Stimulated activated naive B cell treated with anti-CD40 and anti-IgM and Interleukin-4, amounts not matched to agents 10 μg/mL and 1 μg/mL and 100 μg/mL, for 72 hours (primary cell): Measurements from ENCODE around the gene HECTD4.

Experiments used
- ATAC-seq, 2 donors: fragments of 150-1000 bp; cut with Tn5 transposase; replicated peaks; 2 replicates each; pipeline ENCODE4 v1.10.0; 2021; ENCODE audit warnings: moderate library complexity in 1 of 2
- DNase-seq: peaks from one replicate; pipeline ENCODE4 v3.0.0; 2021
- H3K27ac Mint-ChIP-seq: one replicate; pipeline ENCODE4 v1.8.0; 2022; ENCODE audit warnings: mild to moderate bottlenecking, mixed read lengths
- H3K27me3 Mint-ChIP-seq, 2 donors: one replicate each; pipeline ENCODE4 v1.8.0; 2022; ENCODE audit warnings: mixed read lengths in 2 of 2
- H3K36me3 Mint-ChIP-seq, 2 donors: one replicate each; pipeline ENCODE4 v1.8.0; 2022; ENCODE audit warnings: mixed read lengths in 2 of 2, mild to moderate bottlenecking in 1 of 2
- H3K4me1 Mint-ChIP-seq, 2 donors: one replicate each; pipeline ENCODE4 v1.8.0; 2022; ENCODE audit warnings: mixed read lengths in 2 of 2, mild to moderate bottlenecking in 1 of 2
- H3K4me3 Mint-ChIP-seq, 2 donors: one replicate each; pipeline ENCODE4 v1.8.0; 2022; ENCODE audit warnings: mild to moderate bottlenecking in 2 of 2, mixed read lengths in 2 of 2, moderate library complexity in 1 of 2
- H3K9me3 Mint-ChIP-seq, 2 donors: one replicate each; pipeline ENCODE4 v1.8.0; 2022; ENCODE audit warnings: mixed read lengths in 2 of 2, mild to moderate bottlenecking in 1 of 2

The HECTD4 gene

DNA sequence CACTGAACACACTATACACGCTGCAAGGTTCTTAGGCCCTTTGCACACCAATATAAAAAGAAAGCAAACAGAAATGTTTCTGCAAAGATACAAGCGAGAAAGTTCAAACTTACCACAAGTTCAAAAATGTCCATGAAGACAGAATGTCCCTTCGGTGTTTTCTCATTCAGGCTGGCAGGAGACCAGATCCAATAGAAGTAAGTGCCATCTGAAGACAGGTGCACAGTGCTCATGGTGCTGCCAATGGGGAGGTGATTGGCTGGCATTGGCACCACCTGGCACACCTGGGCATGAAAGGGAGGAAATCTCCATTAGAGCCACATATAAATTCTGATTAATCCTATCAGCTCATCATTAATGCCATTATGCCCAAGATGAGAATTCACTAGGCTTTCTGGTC lies 76.3 kb downstream of the HECTD4 start:
- Mint-ChIP-seq H3K9me3 (no peaks in the 10 kb centered on the region), H3K4me1 (peaks cover 6 to 11% of the 10 kb centered on the region in 2 donors), H3K4me3 (no peak overlapping the region), H3K36me3 (peaks cover 25 to 53% of the 10 kb centered on the region in 2 donors), H3K27me3 (no peaks in the 10 kb centered on the region), H3K27ac (no peak overlapping the region)
- ATAC-seq, result no peak
- no peak for DNase-seq

DNA sequence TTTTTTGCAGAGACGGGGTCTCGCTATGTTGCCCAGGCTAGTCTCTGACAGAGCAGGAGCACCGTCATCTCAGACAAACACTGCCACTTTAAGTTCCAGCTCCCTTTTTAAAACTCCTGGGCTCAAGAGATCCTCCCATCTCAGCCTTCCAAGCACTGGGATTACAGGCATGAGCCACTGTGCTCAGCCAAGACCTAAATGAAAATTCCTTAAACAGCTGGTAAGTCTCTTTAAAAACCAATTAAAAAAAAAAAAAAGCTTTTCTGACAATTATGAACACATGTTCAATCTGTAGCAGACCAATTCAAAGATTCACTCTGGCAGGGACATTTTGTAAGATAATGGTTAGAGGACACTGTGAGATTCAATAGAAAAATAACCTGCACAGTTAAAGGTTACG lies 77.8 kb downstream of the HECTD4 start:
- DNase-seq (no peak), ATAC-seq (no peak)
- H3K36me3 Mint-ChIP-seq, result peaks cover 25 to 56% of the 10 kb centered on the region in 2 donors
- H3K27ac Mint-ChIP-seq, result no peak overlapping the region
- peaks cover 6 to 11% of the 10 kb centered on the region in 2 donors for H3K4me1 Mint-ChIP-seq
- H3K9me3 Mint-ChIP-seq, result no peaks in the 10 kb centered on the region
- H3K27me3 Mint-ChIP-seq, result no peaks in the 10 kb centered on the region
- no peak overlapping the region for H3K4me3 Mint-ChIP-seq

GRCh38 chr12:112303799-112304198 lies 78.4 kb downstream of the HECTD4 start:
- no peaks in the 10 kb centered on the region for H3K9me3 Mint-ChIP-seq
- H3K27ac Mint-ChIP-seq, result peak overlapping the region; percentile 78
- H3K4me1 Mint-ChIP-seq, result peaks cover 2 to 11% of the 10 kb centered on the region in 2 donors
- DNase-seq (no peak), ATAC-seq (no peak)
- H3K27me3 Mint-ChIP-seq, result no peaks in the 10 kb centered on the region
- H3K4me3 Mint-ChIP-seq, result no peak overlapping the region
- H3K36me3 Mint-ChIP-seq, result peaks cover 25 to 49% of the 10 kb centered on the region in 2 donors

- peaks cover 0 to 8% of the 10 kb centered on the region in 2 donors for H3K4me1 Mint-ChIP-seq
- no peak overlapping the region for H3K4me3 Mint-ChIP-seq
Observed at GRCh38 chr12:112303004-112303403, 79.2 kb downstream of the HECTD4 start.

DNA sequence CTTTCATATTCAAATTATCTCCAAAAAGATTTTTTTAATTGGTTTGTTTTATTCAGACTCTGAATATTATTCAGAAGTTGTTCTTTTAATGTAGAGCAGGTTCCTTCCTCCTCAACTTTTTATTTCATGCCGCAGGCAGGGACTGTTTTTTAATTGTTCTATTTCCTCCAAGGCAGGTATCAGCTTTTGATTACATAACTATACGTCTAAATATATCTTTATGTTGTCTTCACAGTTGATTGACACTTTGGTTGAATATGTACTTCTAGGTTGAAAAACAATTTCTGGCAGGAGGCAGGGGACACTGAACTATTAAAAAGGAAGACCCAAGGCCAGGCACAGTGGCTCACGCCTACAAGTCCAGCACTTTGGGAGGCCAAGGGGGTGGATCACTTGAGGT lies 82.5 kb downstream of the HECTD4 start:
- ATAC-seq (no peak), DNase-seq (no peak)
- Mint-ChIP-seq H3K4me3 (no peak overlapping the region), H3K27me3 (no peaks in the 10 kb centered on the region), H3K27ac (no peak overlapping the region), H3K4me1 (peaks cover 0 to 7% of the 10 kb centered on the region in 2 donors), H3K9me3 (no peaks in the 10 kb centered on the region), H3K36me3 (peaks cover 17 to 29% of the 10 kb centered on the region in 2 donors)

More at GRCh38 chr12:112303004-112303403, 79.2 kb downstream of the HECTD4 start:
- Mint-ChIP-seq H3K9me3 (no peaks in the 10 kb centered on the region), H3K36me3 (peaks cover 25 to 44% of the 10 kb centered on the region in 2 donors), H3K27me3 (no peaks in the 10 kb centered on the region), H3K27ac (peak overlapping the region; percentile 78)
- peak; percentile 92 to 99 for ATAC-seq
- peak; percentile 37 for DNase-seq

GRCh38 chr12:112297188-112297587 lies 85.0 kb downstream of the HECTD4 start:
- H3K9me3 Mint-ChIP-seq, result no peaks in the 10 kb centered on the region
- DNase-seq, result no peak
- peaks cover 9 to 18% of the 10 kb centered on the region in 2 donors for H3K36me3 Mint-ChIP-seq
- H3K4me1 Mint-ChIP-seq, result no peaks in the 10 kb centered on the region
- no peak overlapping the region for H3K27ac Mint-ChIP-seq
- no peaks in the 10 kb centered on the region for H3K27me3 Mint-ChIP-seq
- no peak overlapping the region for H3K4me3 Mint-ChIP-seq
- ATAC-seq, result no peak

- Mint-ChIP-seq H3K27me3 (no peaks in the 10 kb centered on the region), H3K4me3 (no peak overlapping the region), H3K36me3 (peaks cover 5 to 14% of the 10 kb centered on the region in 2 donors), H3K27ac (no peak overlapping the region), H3K4me1 (peaks cover 0 to 3% of the 10 kb centered on the region in 2 donors), H3K9me3 (no peaks in the 10 kb centered on the region)
- ATAC-seq (no peak), DNase-seq (no peak)
Observed at GRCh38 chr12:112296183-112296582, 86.0 kb downstream of the HECTD4 start.

DNA sequence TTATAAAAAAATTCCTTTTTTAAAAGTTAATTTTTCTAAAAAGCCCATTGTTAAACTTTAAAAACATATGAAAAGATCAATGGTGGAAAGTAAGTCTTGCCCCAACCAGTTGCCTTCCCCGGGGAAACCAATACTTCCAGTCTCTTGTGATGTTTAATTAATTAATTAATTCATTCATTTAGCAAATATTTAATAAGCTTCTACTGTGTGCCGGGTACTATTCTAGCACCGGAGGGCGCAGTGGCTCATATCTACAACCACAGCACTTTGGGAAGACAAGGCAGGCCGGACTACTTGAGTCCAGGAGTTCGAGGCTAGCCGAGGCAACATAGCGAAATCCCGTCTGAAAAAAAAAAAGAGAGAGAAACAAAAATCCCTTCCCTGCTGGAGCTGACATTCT lies 87.4 kb downstream of the HECTD4 start:
- Mint-ChIP-seq H3K27me3 (no peaks in the 10 kb centered on the region), H3K27ac (no peak overlapping the region), H3K36me3 (peaks cover 7 to 16% of the 10 kb centered on the region in 2 donors), H3K4me1 (peaks cover 0 to 3% of the 10 kb centered on the region in 2 donors), H3K4me3 (no peak overlapping the region), H3K9me3 (no peaks in the 10 kb centered on the region)
- DNase-seq, result no peak
- no peak for ATAC-seq

GRCh38 chr12:112288638-112289037 lies 93.6 kb downstream of the HECTD4 start:
- no peaks in the 10 kb centered on the region for H3K27me3 Mint-ChIP-seq
- DNase-seq (no peak), ATAC-seq (no peak)
- H3K4me1 Mint-ChIP-seq, result peaks cover 5 to 11% of the 10 kb centered on the region in 2 donors
- no peak overlapping the region for H3K4me3 Mint-ChIP-seq
- H3K36me3 Mint-ChIP-seq, result peaks cover 21 to 23% of the 10 kb centered on the region in 2 donors
- H3K27ac Mint-ChIP-seq, result no peak overlapping the region
- peaks cover 0 to 1% of the 10 kb centered on the region in 2 donors for H3K9me3 Mint-ChIP-seq

DNA sequence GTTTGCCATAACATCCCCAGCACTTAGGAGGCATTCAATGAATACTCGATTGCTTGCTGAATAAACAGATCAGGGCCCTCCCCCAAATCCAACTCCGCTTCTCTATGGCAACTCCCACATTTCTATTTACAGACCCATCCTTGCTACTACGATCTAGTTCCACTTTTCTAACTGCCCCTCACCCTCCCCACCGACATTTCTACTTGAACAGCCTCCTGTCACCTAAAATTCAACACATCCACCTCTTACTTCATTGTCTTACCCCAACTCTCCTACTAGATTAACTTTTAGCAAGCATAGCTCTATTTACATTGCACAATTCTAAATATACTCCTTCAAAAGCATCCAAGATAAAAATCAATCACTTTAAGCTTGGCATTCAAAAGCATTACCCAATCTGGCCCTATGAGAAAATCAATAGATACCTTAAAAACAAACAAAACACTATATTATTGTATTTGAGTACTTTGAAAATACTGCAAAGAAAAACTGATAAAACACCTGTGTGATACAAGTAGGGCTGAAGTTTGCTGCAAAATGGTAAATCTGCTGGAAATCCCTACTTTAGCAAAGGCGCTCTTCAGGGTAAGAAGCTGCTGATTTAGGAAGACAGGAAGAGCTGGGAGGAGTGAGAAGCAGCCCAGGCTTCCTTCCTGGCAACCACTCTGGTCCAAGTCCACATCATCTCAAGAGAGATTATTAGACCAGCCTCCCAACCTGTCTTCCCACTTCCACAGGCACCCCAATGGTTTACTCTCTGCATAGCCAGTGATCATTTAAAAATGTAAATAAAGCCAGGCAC lies 96.4 kb downstream of the HECTD4 start:
- no peak overlapping the region for H3K27ac Mint-ChIP-seq
- H3K36me3 Mint-ChIP-seq, result peaks cover 14 to 17% of the 10 kb centered on the region in 2 donors
- no peaks in the 10 kb centered on the region for H3K27me3 Mint-ChIP-seq
- peaks cover 0 to 1% of the 10 kb centered on the region in 2 donors for H3K9me3 Mint-ChIP-seq
- peaks cover 2 to 11% of the 10 kb centered on the region in 2 donors for H3K4me1 Mint-ChIP-seq
- no peak for DNase-seq
- no peak for ATAC-seq
- H3K4me3 Mint-ChIP-seq, result no peak overlapping the region

GRCh38 chr12:112283546-112283945 lies 98.7 kb downstream of the HECTD4 start:
- DNase-seq, result no peak
- no peaks in the 10 kb centered on the region for H3K9me3 Mint-ChIP-seq
- no peak for ATAC-seq
- H3K27me3 Mint-ChIP-seq, result no peaks in the 10 kb centered on the region
- H3K36me3 Mint-ChIP-seq, result peaks cover 6 to 13% of the 10 kb centered on the region in 2 donors
- no peak overlapping the region for H3K4me3 Mint-ChIP-seq
- H3K4me1 Mint-ChIP-seq, result peaks cover 2 to 11% of the 10 kb centered on the region in 2 donors
- no peak overlapping the region for H3K27ac Mint-ChIP-seq

GRCh38 chr12:112282920-112283319 lies 99.3 kb downstream of the HECTD4 start:
- Mint-ChIP-seq H3K4me3 (no peak overlapping the region), H3K36me3 (peaks cover 9 to 13% of the 10 kb centered on the region in 2 donors), H3K27me3 (no peaks in the 10 kb centered on the region), H3K4me1 (peaks cover 2 to 11% of the 10 kb centered on the region in 2 donors), H3K27ac (no peak overlapping the region), H3K9me3 (no peaks in the 10 kb centered on the region)
- ATAC-seq, result no peak
- no peak for DNase-seq

DNA sequence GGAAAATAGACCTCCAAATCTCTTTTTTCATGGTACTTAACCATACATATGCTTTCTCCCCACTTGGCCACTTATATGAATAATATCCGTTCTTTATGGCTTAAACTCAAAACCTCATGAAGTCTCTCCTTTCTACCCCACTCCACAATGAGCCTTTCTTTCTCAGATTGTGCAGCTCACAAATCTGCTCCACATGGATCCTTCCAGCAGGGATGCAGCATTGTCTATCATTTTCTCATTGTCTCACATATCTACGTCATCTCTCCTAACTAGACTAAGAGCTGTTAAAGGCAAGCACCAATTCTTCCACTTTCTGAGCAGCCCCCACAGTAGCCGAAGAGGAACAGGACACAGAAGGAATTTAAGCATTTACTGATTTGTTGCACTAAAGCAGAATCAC lies 106.4 kb downstream of the HECTD4 start:
- no peak for ATAC-seq
- Mint-ChIP-seq H3K4me3 (no peak overlapping the region), H3K9me3 (no peaks in the 10 kb centered on the region), H3K27ac (no peak overlapping the region), H3K36me3 (peaks cover 19 to 40% of the 10 kb centered on the region in 2 donors), H3K27me3 (no peaks in the 10 kb centered on the region), H3K4me1 (no peaks in the 10 kb centered on the region)
- DNase-seq, result no peak

- Mint-ChIP-seq H3K27me3 (no peaks in the 10 kb centered on the region), H3K27ac (no peak overlapping the region), H3K4me3 (no peak overlapping the region), H3K4me1 (no peaks in the 10 kb centered on the region), H3K36me3 (peaks cover 20 to 44% of the 10 kb centered on the region in 2 donors), H3K9me3 (no peaks in the 10 kb centered on the region)
- DNase-seq, result no peak
- no peak for ATAC-seq
Observed at GRCh38 chr12:112275207-112275606, 107.0 kb downstream of the HECTD4 start.

GRCh38 chr12:112270673-112271072 lies 111.6 kb downstream of the HECTD4 start:
- ATAC-seq (no peak), DNase-seq (no peak)
- Mint-ChIP-seq H3K4me3 (no peak overlapping the region), H3K27ac (no peak overlapping the region), H3K36me3 (peaks cover 24 to 45% of the 10 kb centered on the region in 2 donors), H3K4me1 (no peaks in the 10 kb centered on the region), H3K27me3 (no peaks in the 10 kb centered on the region), H3K9me3 (no peaks in the 10 kb centered on the region)
